Right lobe of liver (tissue), 4 donors: Measurements from ENCODE around the gene FGF14.

Experiments
- CTCF ChIP-seq, 4 donors: fragments of 200-600 bp in 3 of 4; fragments of 450-650 bp in 1 of 4; IDR thresholded peaks; one replicate each; pipeline versions ENCODE4 v1.5.1 to v1.8.0; 2016 to 2022; ENCODE audit warnings: antibody characterized with exemption in 4 of 4, mild to moderate bottlenecking in 2 of 4
- POLR2A ChIP-seq: fragments of 450-650 bp; IDR thresholded peaks from one replicate; pipeline ENCODE4 v1.6.1; 2017; ENCODE audit warnings: antibody characterized with exemption, mild to moderate bottlenecking
- donor health status: DM: no; HTN: no; CAD: no.
- donor health status: DM: no; HTN: no; CAD: no.
- donor health status: DM: no; HTN: yes; CAD: no.

- no peak for TF ChIP-seq CTCF (IDR thresholded peaks at IDR 0.05)
- no peak for TF ChIP-seq POLR2A
These were observed 92.7 kb downstream of the FGF14 start for GRCh38 chr13:102309110-102309509.
